ENCODE results near the gene MARCHF9. TPM values are rescaled to one million over a fixed set of nuclear protein-coding genes. Genes with fewer than 3 reads are reported as not detected.

The MARCHF9 gene
- total RNA-seq, 1 donor from 2014 or later, result 10.6 TPM

GRCh38 chr12:57735952-57736740 is 18.8 kb upstream of the MARCHF9 start:
- no peak for DNase-seq (ENCODE audit: low spot score)
- peak; percentile 50 for ATAC-seq
- intact Hi-C loops (cut with DNase I), result no loop called here

- ATAC-seq, result no peak
- intact Hi-C loops (cut with DNase I), result no loop called here
- DNase-seq (ENCODE audit: low spot score), result no peak
Observed at GRCh38 chr12:57736741-57737466, 18.0 kb upstream of the MARCHF9 start.

GRCh38 chr12:57737467-57738460 is 17.1 kb upstream of the MARCHF9 start:
- intact Hi-C loops (cut with DNase I), result no loop called here
- no peak for DNase-seq (ENCODE audit: low spot score)
- no peak for ATAC-seq

- ATAC-seq (no peak), DNase-seq (ENCODE audit: low spot score) (no peak)
- intact Hi-C loops (cut with DNase I), result no loop called here
Observed at GRCh38 chr12:57738661-57739237, 16.2 kb upstream of the MARCHF9 start, which contains the start of gene AGAP2. AGAP2 (minus strand) TSS chr12:57738742; CDS start chr12:57738246, 496 bp downstream.

- DNase-seq (ENCODE audit: low spot score), result no peak
- ATAC-seq, result no peak
- intact Hi-C loops (cut with DNase I), result no loop called here
Observed at GRCh38 chr12:57739387-57739786, 15.5 kb upstream of the MARCHF9 start.

GRCh38 chr12:57739914-57740538 is 14.9 kb upstream of the MARCHF9 start:
- DNase-seq (ENCODE audit: low spot score) (no peak), ATAC-seq (no peak)
- intact Hi-C loops (cut with DNase I), result no loop called here

- intact Hi-C loops (cut with DNase I), result no loop called here
- no peak for DNase-seq (ENCODE audit: low spot score)
- no peak for ATAC-seq
Observed at GRCh38 chr12:57740656-57741412, 14.1 kb upstream of the MARCHF9 start.

- intact Hi-C loops (cut with DNase I), result no loop called here
Observed at GRCh38 chr12:57741413-57741789, 13.5 kb upstream of the MARCHF9 start.

GRCh38 chr12:57741844-57742738 is 12.8 kb upstream of the MARCHF9 start:
- intact Hi-C loops (cut with DNase I), result no loop called here
- DNase-seq (ENCODE audit: low spot score), result no peak

More at GRCh38 chr12:57741413-57741789, 13.5 kb upstream of the MARCHF9 start:
- no peak for DNase-seq (ENCODE audit: low spot score)
- ATAC-seq, result no peak

GRCh38 chr12:57743769-57744168 is 11.1 kb upstream of the MARCHF9 start:
- ATAC-seq (no peak), DNase-seq (ENCODE audit: low spot score) (no peak)
- intact Hi-C loops (cut with DNase I), result no loop called here

More at GRCh38 chr12:57741844-57742738, 12.8 kb upstream of the MARCHF9 start:
- ATAC-seq, result no peak

GRCh38 chr12:57744194-57744776 is 10.6 kb upstream of the MARCHF9 start:
- intact Hi-C loops (cut with DNase I), result no loop called here
- peak; percentile 85 for ATAC-seq
- peak; percentile 88 for DNase-seq (ENCODE audit: low spot score)

GRCh38 chr12:57744777-57745484 is 10.0 kb upstream of the MARCHF9 start, which contains the start of gene TSPAN31:
TSPAN31 (plus strand) TSS chr12:57745039; CDS start chr12:57745155, 116 bp downstream.
- intact Hi-C loops (cut with DNase I), result no loop called here
- DNase-seq (ENCODE audit: low spot score), result peak; percentile 98
- ATAC-seq, result peak; percentile 98

- ATAC-seq, result peak; percentile 7
- DNase-seq (ENCODE audit: low spot score), result no peak
- intact Hi-C loops (cut with DNase I), result no loop called here
Observed at GRCh38 chr12:57745485-57745881, 9.4 kb upstream of the MARCHF9 start.

GRCh38 chr12:57746025-57746424 is 8.9 kb upstream of the MARCHF9 start:
- ATAC-seq (no peak), DNase-seq (ENCODE audit: low spot score) (no peak)
- intact Hi-C loops (cut with DNase I), result no loop called here

GRCh38 chr12:57749061-57749460 is 5.8 kb upstream of the MARCHF9 start:
- intact Hi-C loops (cut with DNase I), result no loop called here
- no peak for DNase-seq (ENCODE audit: low spot score)
- ATAC-seq, result no peak
